A673 (cell line): ENCODE measurements around the gene DNAH7. TPM values are rescaled to one million over a fixed set of nuclear protein-coding genes. Genes with fewer than 3 reads are reported as not detected.

ENCODE experiments used
- BruUV-seq: library from RNA; stranded (reverse); fragments of 400-500 nt; replicated peaks from 2 replicates; lab custom pipeline; 2021; lab: Mats Ljungman, UMichigan
- CTCF ChIA-PET: fragments of 300-600 bp; sonication (Branson Sonifier 250); formaldehyde crosslinking; loops from one replicate; lab custom pipeline; 2022; ENCODE audit warnings: antibody characterized with exemption; lab: Charles Lee
- POLR2A ChIA-PET: fragments of 300-600 bp; sonication (Branson Sonifier 250); formaldehyde crosslinking; loops from one replicate; lab custom pipeline; 2022; ENCODE audit warnings: antibody characterized with exemption; ENCODE audit not compliant: low non-redundant PET; lab: Charles Lee
- DNase-seq: peaks from one replicate; pipeline ENCODE4 v3.0.0-alpha.2; 2015; ENCODE audit warnings: low spot score
- H3K27ac ChIP-seq: fragments of 200-600 bp; sonication (generic); 2 replicates; pipeline ENCODE4 v1.5.1; 2016; ENCODE audit warnings: mixed run types, low read depth, mild to moderate bottlenecking, mixed read lengths, antibody characterized with exemption, low read length; ENCODE audit not compliant: poor library complexity, severe bottlenecking
- H3K27me3 ChIP-seq: fragments of 200-600 bp; sonication (generic); replicated peaks from 2 replicates; pipeline ENCODE4 v1.6.1; 2017; ENCODE audit warnings: mixed run types, low read depth, mild to moderate bottlenecking, mixed read lengths, antibody characterized with exemption, low read length; ENCODE audit not compliant: insufficient read depth, poor library complexity
- H3K36me3 ChIP-seq: fragments of 200-600 bp; sonication (generic); 2 replicates; pipeline ENCODE4 v1.6.1; 2016; ENCODE audit warnings: mixed run types, mild to moderate bottlenecking, mixed read lengths, antibody characterized with exemption, low read length; ENCODE audit not compliant: insufficient read depth, poor library complexity, severe bottlenecking
- H3K4me1 ChIP-seq: fragments of 200-600 bp; sonication (generic); 2 replicates; pipeline ENCODE4 v1.6.1; 2017; ENCODE audit warnings: mixed run types, mild to moderate bottlenecking, mixed read lengths, antibody characterized with exemption, low read length; ENCODE audit not compliant: insufficient read depth, poor library complexity, severe bottlenecking
- H3K4me3 ChIP-seq: fragments of 200-600 bp; sonication (generic); 2 replicates; pipeline ENCODE4 v1.5.1; 2016; ENCODE audit warnings: low read depth, mixed run types, mild to moderate bottlenecking, mixed read lengths, low read length; ENCODE audit not compliant: poor library complexity, severe bottlenecking
- H3K9me3 ChIP-seq: fragments of 200-600 bp; sonication (generic); 2 replicates; pipeline ENCODE4 v1.6.1; 2016; ENCODE audit warnings: mixed run types, low read depth, mild to moderate bottlenecking, mixed read lengths, antibody characterized with exemption, low read length; ENCODE audit not compliant: poor library complexity, severe bottlenecking
- CTCF ChIP-seq: fragments of 300-800, 200-600 bp; sonication (generic); conservative IDR thresholded peaks from 2 replicates; pipeline ENCODE4 v1.5.1; 2017; ENCODE audit warnings: low read depth, mild to moderate bottlenecking, antibody characterized with exemption, low read length, moderate library complexity, mixed read lengths
- EZH2 ChIP-seq: fragments of 200-600 bp; sonication (generic); IDR thresholded peaks from 2 replicates; pipeline ENCODE4 v1.6.1; 2017; ENCODE audit warnings: borderline replicate concordance, low read depth, mild to moderate bottlenecking, mixed read lengths, antibody characterized with exemption, low read length; ENCODE audit not compliant: poor library complexity, severe bottlenecking
- intact Hi-C: fragments of 100-400 bp; cut with micrococcal nuclease; formaldehyde crosslinking; loops from one replicate; pipeline ENCODE4 v1.10.0; 2022; ENCODE audit not compliant: unreplicated experiment
- total RNA-seq: library from RNA; stranded (reverse); gene quantifications from 2 replicates; pipeline ENCODE4 v1.2.3, GENCODE V29; 2021

DNAH7 gene
- total RNA-seq, 1 experiment from 2014 or later, result 0.95 TPM

DNA sequence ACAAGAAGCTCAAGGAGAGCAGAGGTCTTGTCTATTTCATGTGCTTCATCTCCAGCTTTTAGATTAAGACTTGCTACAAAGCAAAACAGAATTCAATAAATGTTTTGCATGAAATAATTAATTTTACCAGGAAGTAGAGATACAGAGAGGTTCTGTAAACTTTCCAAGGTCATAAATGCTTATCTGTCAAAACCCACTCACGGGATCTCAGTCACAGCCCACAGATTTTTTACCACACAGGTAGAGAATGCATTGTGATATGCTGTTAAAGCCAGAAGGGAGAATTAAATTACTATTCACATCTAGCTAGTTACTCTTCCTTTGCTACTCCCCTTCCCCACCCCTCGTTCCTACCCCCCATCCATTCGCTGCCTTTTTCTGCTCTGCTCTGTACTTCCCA lies 205.5 kb downstream of the DNAH7 start:
- no TSS peak for BruUV-seq
- intact Hi-C loops, result no loop called here
- Histone ChIP-seq H3K4me1 (peaks cover 22% of the 10 kb centered on the region), H3K36me3 (no peaks in the 10 kb centered on the region), H3K4me3 (no peak overlapping the region), H3K27me3 (no peaks in the 10 kb centered on the region), H3K27ac (no peak overlapping the region), H3K9me3 (no peaks in the 10 kb centered on the region)
- TF ChIP-seq EZH2 (no peak), CTCF (no peak)
- no peak for DNase-seq
- CTCF ChIA-PET, result interaction anchor here (0.5 kb wide), 1 partner anchor 20 kb away, joined by 4 read pairs; no protein-coding TSS in a partner anchor
- POLR2A ChIA-PET, result no interaction called here

DNA sequence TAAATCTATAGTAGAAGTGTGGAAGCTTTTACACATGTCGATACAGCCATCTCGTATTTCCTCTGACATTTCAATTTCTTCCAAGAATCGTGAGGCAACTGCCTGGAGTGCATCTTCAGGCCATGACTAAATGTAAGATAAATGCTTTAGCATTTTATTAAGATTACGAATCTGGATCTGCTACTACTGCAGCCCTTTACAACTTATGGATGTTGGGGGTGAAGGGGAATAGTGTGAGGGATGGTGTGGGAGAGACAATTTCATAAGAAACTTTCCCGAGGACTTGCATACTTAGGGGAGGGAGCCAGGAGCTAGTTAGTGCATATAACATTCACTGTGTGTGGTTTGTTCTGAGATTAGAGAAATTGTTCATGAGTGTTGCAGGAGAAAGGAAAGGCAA lies 206.8 kb downstream of the DNAH7 start:
- DNase-seq, result no peak
- no peaks in the 10 kb centered on the region for H3K27me3 ChIP-seq
- TF ChIP-seq EZH2 (no peak), CTCF (no peak)
- no peak overlapping the region for H3K27ac ChIP-seq
- ChIA-PET POLR2A (no interaction called here), CTCF (no interaction called here)
- H3K4me3 ChIP-seq, result no peak overlapping the region
- no peaks in the 10 kb centered on the region for H3K36me3 ChIP-seq
- H3K9me3 ChIP-seq, result no peaks in the 10 kb centered on the region
- BruUV-seq, result no TSS peak
- H3K4me1 ChIP-seq, result peaks cover 22% of the 10 kb centered on the region
- intact Hi-C loops, result no loop called here

DNA sequence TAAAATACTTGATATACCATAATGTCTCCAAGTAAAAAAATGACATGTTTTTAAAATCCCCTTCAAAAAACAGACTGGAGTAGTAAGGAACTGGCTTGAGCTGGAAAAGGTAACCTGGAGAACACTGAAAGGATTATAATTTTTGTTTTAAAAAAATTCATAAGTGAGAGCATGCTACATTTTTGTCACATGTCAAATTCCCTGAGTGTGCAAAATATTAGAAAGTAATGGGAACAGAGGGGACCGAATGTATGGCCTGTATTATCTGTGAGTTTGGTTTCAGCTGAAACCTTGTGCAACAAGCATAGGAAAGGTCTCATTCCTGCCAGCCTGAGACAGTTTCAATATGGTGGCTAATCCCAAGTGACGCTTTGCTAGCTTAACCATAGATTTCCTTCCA lies 209.1 kb downstream of the DNAH7 start:
- CTCF ChIA-PET, result no interaction called here
- BruUV-seq, result no TSS peak
- H3K4me1 ChIP-seq, result peaks cover 14% of the 10 kb centered on the region
- no peak overlapping the region for H3K27ac ChIP-seq
- H3K4me3 ChIP-seq, result no peak overlapping the region
- intact Hi-C loops, result no loop called here
- H3K27me3 ChIP-seq, result no peaks in the 10 kb centered on the region
- no peak for DNase-seq
- no peaks in the 10 kb centered on the region for H3K36me3 ChIP-seq
- TF ChIP-seq EZH2 (no peak), CTCF (no peak)
- H3K9me3 ChIP-seq, result no peaks in the 10 kb centered on the region
- POLR2A ChIA-PET, result no interaction called here
